Activated T-cell treated with anti-CD3 and anti-CD28 coated beads, Interleukin-2, amount 50 U/mL, for 4 hours (primary cell): Measurements from ENCODE around the gene NAPB. TPM values are rescaled to one million over a fixed set of nuclear protein-coding genes. Genes with fewer than 3 reads are reported as not detected.
"Not testable (repeated sequence)": the region's sequence is repeated elsewhere in the genome, so short reads cannot be mapped to it uniquely, and the experiment has no call there.

Experiments used
- ATAC-seq, 2 donors: fragments of 200-7000 bp; cut with Tn5 transposase; one replicate each; pipeline ENCODE4 v1.10.0; 2021
- DNase-seq: peaks from one replicate; pipeline ENCODE4 v3.0.0-alpha.2; 2020
- H3K27me3 Mint-ChIP-seq: one replicate; pipeline ENCODE4 v1.8.0; 2021; ENCODE audit warnings: low read depth, mixed read lengths
- H3K36me3 Mint-ChIP-seq: one replicate; pipeline ENCODE4 v1.8.0; 2022; ENCODE audit warnings: mixed read lengths; ENCODE audit not compliant: insufficient read depth
- H3K4me1 Mint-ChIP-seq: one replicate; pipeline ENCODE4 v1.8.0; 2021; ENCODE audit warnings: low read depth, mixed read lengths
- H3K4me3 Mint-ChIP-seq: one replicate; pipeline ENCODE4 v1.8.0; 2021; ENCODE audit warnings: mild to moderate bottlenecking, moderate library complexity, mixed read lengths
- H3K9me3 Mint-ChIP-seq: one replicate; pipeline ENCODE4 v1.8.0; 2021; ENCODE audit warnings: mixed read lengths
- total RNA-seq, 3 donors: library from RNA; stranded (reverse); gene quantifications; one replicate each; pipeline ENCODE4 v1.2.1, GENCODE V29; 2021

NAPB gene
- total RNA-seq, 3 donors from 2014 or later: 2.5 to 5.2 (median 3.5) TPM

- DNase-seq (no peak), ATAC-seq (no peak)
- Mint-ChIP-seq H3K27me3 (no peaks in the 10 kb centered on the region), H3K36me3 (peaks cover 11% of the 10 kb centered on the region), H3K9me3 (no peaks in the 10 kb centered on the region), H3K4me3 (peak overlapping the region; percentile 82), H3K4me1 (peaks cover 39% of the 10 kb centered on the region)
Measured at GRCh38 chr20:23361119-23361475, 60.2 kb downstream of the NAPB start.

DNA sequence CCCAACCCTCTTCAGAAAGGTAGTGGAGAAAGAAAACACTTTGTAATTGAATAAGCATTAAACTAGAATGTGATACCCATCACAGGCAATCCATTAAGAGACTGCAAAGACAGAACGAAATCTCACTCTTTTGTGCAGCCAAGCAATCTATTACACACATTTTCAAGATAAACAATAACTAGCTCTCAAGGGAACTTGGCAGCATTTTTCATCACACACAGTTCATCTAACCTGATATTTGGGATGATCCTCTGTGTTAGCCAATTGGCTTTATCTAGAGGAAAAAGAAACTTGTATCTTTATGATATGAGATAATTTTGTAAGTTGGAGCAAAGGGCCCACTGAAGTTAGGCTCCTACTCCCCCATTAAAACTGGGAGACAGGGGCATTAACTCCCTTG lies 60.8 kb downstream of the NAPB start:
- H3K4me3 Mint-ChIP-seq: peak overlapping the region; percentile 82

GRCh38 chr20:23358923-23359593 lies 62.2 kb downstream of the NAPB start:
- H3K4me3 Mint-ChIP-seq: peak overlapping the region; percentile 92
- no peaks in the 10 kb centered on the region for H3K9me3 Mint-ChIP-seq
- no peaks in the 10 kb centered on the region for H3K27me3 Mint-ChIP-seq
- DNase-seq (no peak), ATAC-seq (no peak)
- H3K36me3 Mint-ChIP-seq: peaks cover 8% of the 10 kb centered on the region
- H3K4me1 Mint-ChIP-seq: peaks cover 23% of the 10 kb centered on the region

More for the DNA sequence above, 60.8 kb downstream of the NAPB start:
- Mint-ChIP-seq H3K9me3 (no peaks in the 10 kb centered on the region), H3K36me3 (peaks cover 13% of the 10 kb centered on the region), H3K4me1 (peaks cover 36% of the 10 kb centered on the region), H3K27me3 (no peaks in the 10 kb centered on the region)
- DNase-seq (no peak), ATAC-seq (no peak)

- no peak for ATAC-seq
- H3K9me3 Mint-ChIP-seq: no peaks in the 10 kb centered on the region
- H3K36me3 Mint-ChIP-seq: peaks cover 8% of the 10 kb centered on the region
- no peaks in the 10 kb centered on the region for H3K27me3 Mint-ChIP-seq
- no peak for DNase-seq
- H3K4me3 Mint-ChIP-seq: peak overlapping the region; percentile 92
- peaks cover 19% of the 10 kb centered on the region for H3K4me1 Mint-ChIP-seq
Measured at GRCh38 chr20:23358563-23358906, 62.8 kb downstream of the NAPB start.

- peaks cover 17% of the 10 kb centered on the region for H3K4me1 Mint-ChIP-seq
- peaks cover 8% of the 10 kb centered on the region for H3K36me3 Mint-ChIP-seq
- no peaks in the 10 kb centered on the region for H3K27me3 Mint-ChIP-seq
- ATAC-seq: peak; percentile 77 to 78
- H3K9me3 Mint-ChIP-seq: no peaks in the 10 kb centered on the region
- peak; percentile 99 for DNase-seq
- H3K4me3 Mint-ChIP-seq: peak overlapping the region; percentile 92
Measured at GRCh38 chr20:23357767-23358562, 63.3 kb downstream of the NAPB start.

- Mint-ChIP-seq H3K36me3 (peaks cover 12% of the 10 kb centered on the region), H3K27me3 (no peaks in the 10 kb centered on the region), H3K9me3 (no peaks in the 10 kb centered on the region), H3K4me1 (peaks cover 23% of the 10 kb centered on the region), H3K4me3 (no peak overlapping the region)
- ATAC-seq (no peak), DNase-seq (no peak)
Measured at GRCh38 chr20:23356203-23356602, 65.1 kb downstream of the NAPB start.

GRCh38 chr20:23350904-23351838 lies 70.1 kb downstream of the NAPB start:
- peaks cover 12% of the 10 kb centered on the region for H3K36me3 Mint-ChIP-seq
- ATAC-seq (peak; percentile 26 to 27), DNase-seq (peak; percentile 54)
- H3K4me1 Mint-ChIP-seq: peaks cover 27% of the 10 kb centered on the region
- H3K9me3 Mint-ChIP-seq: no peaks in the 10 kb centered on the region
- peak overlapping the region; percentile 90 for H3K4me3 Mint-ChIP-seq
- H3K27me3 Mint-ChIP-seq: no peaks in the 10 kb centered on the region

DNA sequence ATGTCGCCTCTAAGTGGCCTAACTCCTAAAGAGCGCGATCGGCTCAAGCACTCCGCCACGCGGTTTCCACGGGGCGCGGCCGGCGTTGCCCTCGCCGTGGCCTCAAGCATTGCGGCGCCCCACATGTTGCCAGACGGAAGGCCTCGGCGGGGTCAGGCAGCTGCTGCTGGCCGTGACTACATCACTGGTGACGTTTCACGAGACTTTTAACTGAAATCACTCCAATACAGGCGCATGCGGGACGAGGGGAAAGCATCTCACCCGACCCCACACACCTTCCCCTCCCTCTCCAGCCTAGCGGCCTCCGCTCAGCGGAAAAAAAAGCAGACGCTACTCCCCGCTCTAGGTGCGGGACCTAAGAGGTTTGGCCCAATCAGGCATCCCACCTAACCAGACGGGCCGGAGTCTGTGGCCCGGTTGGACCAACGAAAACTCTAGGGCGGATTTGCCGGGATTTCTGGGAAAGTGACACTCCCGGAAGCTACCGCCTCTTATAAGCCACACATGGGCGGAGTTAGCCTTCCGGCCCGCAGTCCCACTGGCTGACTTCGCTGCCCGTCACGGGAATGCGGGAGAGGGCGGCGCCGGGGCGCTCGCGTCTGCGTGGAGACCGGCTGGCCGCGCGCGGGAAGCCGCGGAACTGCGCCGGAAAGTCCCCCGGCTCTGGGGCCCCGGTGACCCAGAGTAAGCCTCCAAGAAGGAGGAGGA lies 70.9 kb downstream of the NAPB start, which contains the start of gene NXT1:
NXT1 (plus strand) TSS at position 596 of the 708 bp plus-strand sequence. CDS start 3,251 bp downstream, outside the sequence.
- DNase-seq: peak; percentile 94
- Mint-ChIP-seq H3K4me1 (peaks cover 27% of the 10 kb centered on the region), H3K9me3 (no peaks in the 10 kb centered on the region), H3K4me3 (peak within 1 kb of the TSS; percentile 90), H3K36me3 (peaks cover 7% of the 10 kb centered on the region), H3K27me3 (no peaks in the 10 kb centered on the region)
- ATAC-seq: peak; percentile 87 to 88

DNA sequence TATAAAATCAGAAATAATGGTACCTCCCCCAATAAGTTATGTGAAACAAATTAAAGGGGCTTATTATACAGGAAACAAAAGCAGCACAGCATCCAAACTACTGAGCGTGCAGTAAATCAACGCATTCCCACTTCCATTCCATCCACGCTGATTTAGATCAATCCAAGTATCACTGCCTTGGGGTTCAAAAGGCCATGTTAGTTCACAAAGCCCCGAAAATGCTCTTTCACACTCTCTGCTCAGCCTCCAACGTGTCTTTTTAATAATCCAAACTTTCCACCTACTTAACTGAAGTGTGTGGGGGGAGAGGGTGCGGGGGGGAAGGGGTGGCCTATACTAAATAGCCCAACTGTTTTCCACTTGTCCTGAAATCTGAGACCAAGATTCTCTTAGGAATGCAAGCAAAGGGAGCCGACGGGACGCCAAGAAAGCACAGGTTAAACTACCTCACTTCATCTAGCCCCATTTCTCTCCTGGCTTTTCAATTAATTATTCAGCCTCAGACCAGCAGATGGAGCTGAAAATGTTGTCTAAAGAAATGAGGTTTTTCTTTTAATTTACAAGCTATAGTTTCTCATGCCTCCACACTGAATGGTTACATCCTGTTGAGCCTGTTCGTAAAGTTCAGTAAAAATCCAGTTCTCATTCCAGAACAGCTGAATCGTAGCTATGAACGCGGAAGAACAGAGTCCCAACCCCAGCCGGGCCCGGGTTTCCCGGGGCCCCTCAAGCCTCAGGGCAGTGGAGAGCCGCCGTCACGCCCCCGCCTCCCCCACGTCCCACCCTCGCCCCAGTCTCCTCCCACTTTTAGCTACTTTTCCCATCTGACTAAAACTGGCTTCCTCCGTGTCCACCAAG lies 71.7 kb downstream of the NAPB start:
- Mint-ChIP-seq H3K9me3 (no peaks in the 10 kb centered on the region), H3K27me3 (no peaks in the 10 kb centered on the region), H3K4me3 (peak overlapping the region; percentile 90), H3K36me3 (peaks cover 5% of the 10 kb centered on the region), H3K4me1 (peaks cover 27% of the 10 kb centered on the region)
- peak; percentile 20 to 25 for ATAC-seq
- peak; percentile 75 for DNase-seq

DNA sequence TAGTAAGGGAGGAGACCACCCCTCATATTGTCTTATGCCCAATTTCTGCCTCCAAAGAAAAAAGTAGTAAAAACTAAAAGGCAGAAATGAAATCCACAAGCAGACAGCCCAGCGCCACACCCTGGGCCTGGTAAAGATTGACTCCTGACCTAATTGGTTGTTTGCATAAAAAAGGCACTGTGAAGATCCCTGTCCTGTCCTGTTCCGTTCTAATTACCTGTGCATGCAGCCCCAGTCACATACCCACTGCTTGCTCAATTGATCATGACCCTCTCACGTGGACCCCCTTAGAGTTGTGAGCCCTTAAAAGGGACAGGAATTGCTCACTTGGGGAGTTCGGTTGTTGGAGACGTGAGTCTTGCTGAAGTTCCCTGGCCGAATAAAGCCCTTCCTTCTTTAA lies 72.8 kb downstream of the NAPB start:
- not testable (repeated sequence) for DNase-seq, H3K36me3 Mint-ChIP-seq, ATAC-seq, H3K27me3 Mint-ChIP-seq, H3K9me3 Mint-ChIP-seq
- peaks cover 27% of the 10 kb centered on the region for H3K4me1 Mint-ChIP-seq
- H3K4me3 Mint-ChIP-seq: peak overlapping the region; percentile 13

- DNase-seq: no peak
- H3K36me3 Mint-ChIP-seq: peaks cover 3% of the 10 kb centered on the region
- no peaks in the 10 kb centered on the region for H3K27me3 Mint-ChIP-seq
- H3K4me3 Mint-ChIP-seq: no peak overlapping the region
- ATAC-seq: no peak
- no peaks in the 10 kb centered on the region for H3K9me3 Mint-ChIP-seq
- H3K4me1 Mint-ChIP-seq: peaks cover 21% of the 10 kb centered on the region
Measured at GRCh38 chr20:23347791-23348190, 73.5 kb downstream of the NAPB start.

GRCh38 chr20:23346002-23346401 lies 75.3 kb downstream of the NAPB start:
- Mint-ChIP-seq H3K36me3 (no peaks in the 10 kb centered on the region), H3K27me3 (no peaks in the 10 kb centered on the region), H3K4me3 (no peak overlapping the region), H3K4me1 (peaks cover 14% of the 10 kb centered on the region), H3K9me3 (no peaks in the 10 kb centered on the region)
- no peak for DNase-seq
- no peak for ATAC-seq

- H3K36me3 Mint-ChIP-seq: no peaks in the 10 kb centered on the region
- no peaks in the 10 kb centered on the region for H3K9me3 Mint-ChIP-seq
- H3K4me3 Mint-ChIP-seq: no peak overlapping the region
- ATAC-seq (no peak), DNase-seq (no peak)
- peaks cover 4% of the 10 kb centered on the region for H3K27me3 Mint-ChIP-seq
- H3K4me1 Mint-ChIP-seq: peaks cover 9% of the 10 kb centered on the region
Measured at GRCh38 chr20:23344336-23344735, 77.0 kb downstream of the NAPB start.
